HG03066 (cell line): ENCODE measurements around the gene SPATA21.

Experiments used
- ATAC-seq: cut with Tn5 transposase; IDR thresholded peaks from one replicate; pipeline ENCODE4 v1.9.1; 2021; ENCODE audit warnings: low read depth; ENCODE audit not compliant: unreplicated experiment

SPATA21 gene

GRCh38 chr1:16425125-16426025, 11.8 kb downstream of the SPATA21 start:
- no peak for ATAC-seq

GRCh38 chr1:16422041-16422440, 15.2 kb downstream of the SPATA21 start:
- ATAC-seq = no peak

GRCh38 chr1:16421201-16421600, 16.0 kb downstream of the SPATA21 start:
- no peak for ATAC-seq

- ATAC-seq = peak; percentile 73
Measured at GRCh38 chr1:16420424-16421118, 16.7 kb downstream of the SPATA21 start.

- no peak for ATAC-seq
Measured at GRCh38 chr1:16418823-16419425, 18.3 kb downstream of the SPATA21 start.

GRCh38 chr1:16413191-16413590, 24.0 kb downstream of the SPATA21 start:
- no peak for ATAC-seq

GRCh38 chr1:16410803-16411202, 26.4 kb downstream of the SPATA21 start:
- no peak for ATAC-seq

GRCh38 chr1:16409536-16410152, 27.6 kb downstream of the SPATA21 start:
- ATAC-seq = no peak

GRCh38 chr1:16406868-16407267, 30.4 kb downstream of the SPATA21 start:
- ATAC-seq = no peak

GRCh38 chr1:16405441-16405840, 31.8 kb downstream of the SPATA21 start:
- ATAC-seq = no peak

GRCh38 chr1:16402742-16403141, 34.5 kb downstream of the SPATA21 start:
- ATAC-seq = no peak

- ATAC-seq = no peak
Measured at GRCh38 chr1:16398371-16398953, 38.8 kb downstream of the SPATA21 start.

GRCh38 chr1:16397120-16397519, 40.1 kb downstream of the SPATA21 start:
- ATAC-seq = no peak

- no peak for ATAC-seq
Measured at GRCh38 chr1:16396591-16396990, 40.6 kb downstream of the SPATA21 start.

GRCh38 chr1:16394977-16395376, 42.2 kb downstream of the SPATA21 start:
- no peak for ATAC-seq

- ATAC-seq = no peak
Measured at GRCh38 chr1:16393570-16394521, 43.4 kb downstream of the SPATA21 start.

- no peak for ATAC-seq
Measured at GRCh38 chr1:16392740-16393569, 44.3 kb downstream of the SPATA21 start.

- ATAC-seq = no peak
Measured at GRCh38 chr1:16391411-16391810, 45.8 kb downstream of the SPATA21 start.
